ENCODE measurements around the gene LEMD2.

DNA sequence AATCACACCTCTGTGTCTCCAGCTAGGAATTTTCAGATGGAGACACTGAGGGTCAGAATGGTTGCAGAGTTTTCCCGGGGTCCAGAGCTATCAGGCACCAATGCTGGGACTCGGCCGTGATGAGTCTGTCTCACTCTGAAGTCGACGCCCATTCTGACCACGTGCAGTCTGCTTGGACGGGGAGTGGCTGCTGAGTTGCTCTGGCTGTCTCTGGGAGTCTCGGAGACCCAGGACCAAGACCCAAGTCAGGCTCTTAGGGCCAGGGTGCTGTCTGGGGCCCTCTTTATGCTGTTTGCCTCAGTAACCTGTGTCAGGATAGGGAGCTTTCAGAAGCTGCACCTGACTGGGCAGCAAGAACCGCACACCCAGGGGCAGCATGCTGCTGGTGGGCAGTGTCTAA, 46.8 kb downstream of the LEMD2 start:
- TF ChIP-seq, protein P1, sequence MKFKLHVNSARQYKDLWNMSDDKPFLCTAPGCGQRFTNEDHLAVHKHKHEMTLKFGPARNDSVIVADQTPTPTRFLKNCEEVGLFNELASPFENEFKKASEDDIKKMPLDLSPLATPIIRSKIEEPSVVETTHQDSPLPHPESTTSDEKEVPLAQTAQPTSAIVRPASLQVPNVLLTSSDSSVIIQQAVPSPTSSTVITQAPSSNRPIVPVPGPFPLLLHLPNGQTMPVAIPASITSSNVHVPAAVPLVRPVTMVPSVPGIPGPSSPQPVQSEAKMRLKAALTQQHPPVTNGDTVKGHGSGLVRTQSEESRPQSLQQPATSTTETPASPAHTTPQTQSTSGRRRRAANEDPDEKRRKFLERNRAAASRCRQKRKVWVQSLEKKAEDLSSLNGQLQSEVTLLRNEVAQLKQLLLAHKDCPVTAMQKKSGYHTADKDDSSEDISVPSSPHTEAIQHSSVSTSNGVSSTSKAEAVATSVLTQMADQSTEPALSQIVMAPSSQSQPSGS (CRISPR knock-in tag; IDR thresholded peaks at IDR 0.05; ENCODE audit: borderline replicate concordance, low read depth) = no peak
- TF ChIP-seq ELF4 (CRISPR knock-in tag; IDR thresholded peaks at IDR 0.05; ENCODE audit: low read depth) = no peak
- no peak for TF ChIP-seq ZNF423 (CRISPR knock-in tag; IDR thresholded peaks at IDR 0.05)
- no peak for TF ChIP-seq ZNF138 (CRISPR knock-in tag; conservative IDR thresholded peaks at IDR 0.05)
- TF ChIP-seq, protein P2, sequence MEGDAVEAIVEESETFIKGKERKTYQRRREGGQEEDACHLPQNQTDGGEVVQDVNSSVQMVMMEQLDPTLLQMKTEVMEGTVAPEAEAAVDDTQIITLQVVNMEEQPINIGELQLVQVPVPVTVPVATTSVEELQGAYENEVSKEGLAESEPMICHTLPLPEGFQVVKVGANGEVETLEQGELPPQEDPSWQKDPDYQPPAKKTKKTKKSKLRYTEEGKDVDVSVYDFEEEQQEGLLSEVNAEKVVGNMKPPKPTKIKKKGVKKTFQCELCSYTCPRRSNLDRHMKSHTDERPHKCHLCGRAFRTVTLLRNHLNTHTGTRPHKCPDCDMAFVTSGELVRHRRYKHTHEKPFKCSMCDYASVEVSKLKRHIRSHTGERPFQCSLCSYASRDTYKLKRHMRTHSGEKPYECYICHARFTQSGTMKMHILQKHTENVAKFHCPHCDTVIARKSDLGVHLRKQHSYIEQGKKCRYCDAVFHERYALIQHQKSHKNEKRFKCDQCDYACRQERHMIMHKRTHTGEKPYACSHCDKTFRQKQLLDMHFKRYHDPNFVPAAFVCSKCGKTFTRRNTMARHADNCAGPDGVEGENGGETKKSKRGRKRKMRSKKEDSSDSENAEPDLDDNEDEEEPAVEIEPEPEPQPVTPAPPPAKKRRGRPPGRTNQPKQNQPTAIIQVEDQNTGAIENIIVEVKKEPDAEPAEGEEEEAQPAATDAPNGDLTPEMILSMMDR (IDR thresholded peaks at IDR 0.05) = no peak
- TF ChIP-seq KAT7 (CRISPR knock-in tag; IDR thresholded peaks at IDR 0.05; ENCODE audit: borderline replicate concordance) = no peak

Measured in WTC11 (cell line).